Stimulated activated CD4-positive, alpha-beta T cell treated with anti-CD3 and anti-CD28 coated beads, Interleukin-2, amount 100 ng/mL, for 48 hours (primary cell): ENCODE data around the gene NECTIN4.
"Not testable (repeated sequence)": the region's sequence is repeated elsewhere in the genome, so short reads cannot be mapped to it uniquely, and the experiment has no call there.

Experiments
- DNase-seq, 2 donors: peaks; one replicate each; pipeline ENCODE4 v3.0.0-alpha.2; 2020

The NECTIN4 gene

DNA sequence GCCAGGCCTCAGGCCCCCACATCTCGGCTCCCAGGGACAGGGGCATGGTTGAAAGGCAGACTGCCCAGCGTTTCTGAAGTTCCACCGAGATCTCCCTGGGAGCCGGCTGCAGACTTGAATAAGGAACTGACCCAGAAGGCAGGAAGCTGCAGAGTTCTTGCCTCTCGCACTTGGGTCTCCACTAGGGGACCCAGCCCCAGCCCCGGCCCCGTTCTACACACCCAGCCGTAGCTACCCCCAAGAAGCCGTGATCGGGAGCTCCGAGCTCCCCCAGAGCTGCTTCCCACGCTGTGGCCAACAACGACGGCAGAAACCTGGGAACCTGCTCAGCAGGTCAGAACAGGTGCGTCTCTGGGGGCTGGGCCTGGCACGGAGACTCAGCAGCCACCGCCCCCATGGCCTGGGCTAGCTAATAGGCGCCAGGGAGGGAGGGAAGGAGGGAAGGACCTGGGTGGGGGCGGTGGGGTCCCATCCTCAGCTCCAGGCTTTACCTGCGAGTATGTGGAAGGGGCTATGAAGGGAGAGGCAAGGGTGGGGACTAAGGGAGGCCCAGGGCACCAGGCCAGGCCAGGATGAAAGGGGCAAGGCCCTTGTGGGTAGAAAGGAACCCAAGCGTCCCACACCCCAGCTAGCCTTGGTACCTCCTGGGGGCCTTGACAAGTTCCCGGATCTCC lies at the start of gene NECTIN4:
TSS of gene NECTIN4 (minus strand) at position 308 of the 674 bp plus-strand sequence. CDS start at position 46, 262 bp downstream.
- DNase-seq = no peak

DNA sequence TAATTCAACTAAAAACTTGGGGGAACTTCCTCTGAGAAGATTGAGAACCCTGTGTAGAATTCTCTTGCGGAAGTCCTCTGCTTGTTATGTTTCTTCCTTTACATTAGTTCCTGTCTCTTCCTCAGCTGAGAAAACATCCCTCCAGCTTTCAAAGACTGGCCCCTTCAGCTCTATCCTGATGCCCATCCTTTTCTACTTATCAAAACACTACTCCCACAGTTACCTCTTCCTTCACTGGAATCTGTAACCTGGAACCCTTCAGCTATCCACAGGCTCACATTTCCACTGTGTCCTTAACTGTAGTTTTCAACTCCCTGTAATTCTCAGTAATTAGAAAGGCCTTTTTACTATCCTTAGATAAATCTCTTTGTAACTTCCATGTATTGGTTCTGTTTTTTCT lies 49.1 kb upstream of the NECTIN4 start:
- DNase-seq = no peak

DNA sequence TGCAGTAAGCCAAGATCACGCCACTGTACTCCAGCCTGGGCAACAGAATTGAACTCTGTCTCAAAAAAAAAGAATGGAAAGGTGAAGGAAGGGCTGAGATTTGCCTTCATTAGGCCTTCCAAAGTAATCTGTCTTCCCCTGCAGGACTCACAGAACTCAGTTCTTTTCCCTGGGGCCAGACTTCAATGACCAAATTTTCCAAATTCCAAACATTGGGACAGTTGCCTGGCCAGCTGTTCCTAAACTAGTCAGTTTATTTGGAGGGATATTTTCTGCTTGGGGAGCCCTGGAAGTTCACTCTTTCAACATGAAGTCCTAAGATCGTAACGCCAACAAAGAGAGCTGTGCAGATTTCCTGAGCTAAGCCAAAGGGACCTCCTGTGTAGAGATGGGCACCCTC lies 48.5 kb upstream of the NECTIN4 start:
- no peak for DNase-seq

DNA sequence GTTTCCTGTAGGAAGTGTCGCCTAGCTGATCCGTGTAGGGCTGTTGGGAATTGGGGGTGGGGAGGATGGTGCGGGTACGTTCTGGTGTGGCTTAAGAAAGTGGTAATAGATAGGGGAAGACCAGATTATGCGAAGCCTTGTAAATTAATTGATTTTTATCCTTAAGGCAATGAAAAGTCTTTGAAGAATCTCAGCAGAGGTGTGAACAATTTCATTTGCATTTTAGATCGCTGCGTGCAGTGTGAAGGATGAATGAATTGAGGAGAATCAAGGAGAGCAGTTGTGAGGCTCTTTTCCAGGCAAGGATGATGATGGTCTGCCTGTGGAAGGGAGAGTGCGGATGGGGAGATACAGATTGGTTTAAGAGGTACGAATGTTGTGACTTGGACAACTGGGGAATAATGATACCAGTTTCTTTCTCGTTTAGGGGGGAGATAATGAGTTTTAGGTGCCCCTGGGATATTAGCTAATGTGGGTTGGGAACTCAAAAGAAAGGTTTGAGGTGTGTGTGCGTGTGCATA lies 43.9 kb upstream of the NECTIN4 start:
- no peak for DNase-seq

DNA sequence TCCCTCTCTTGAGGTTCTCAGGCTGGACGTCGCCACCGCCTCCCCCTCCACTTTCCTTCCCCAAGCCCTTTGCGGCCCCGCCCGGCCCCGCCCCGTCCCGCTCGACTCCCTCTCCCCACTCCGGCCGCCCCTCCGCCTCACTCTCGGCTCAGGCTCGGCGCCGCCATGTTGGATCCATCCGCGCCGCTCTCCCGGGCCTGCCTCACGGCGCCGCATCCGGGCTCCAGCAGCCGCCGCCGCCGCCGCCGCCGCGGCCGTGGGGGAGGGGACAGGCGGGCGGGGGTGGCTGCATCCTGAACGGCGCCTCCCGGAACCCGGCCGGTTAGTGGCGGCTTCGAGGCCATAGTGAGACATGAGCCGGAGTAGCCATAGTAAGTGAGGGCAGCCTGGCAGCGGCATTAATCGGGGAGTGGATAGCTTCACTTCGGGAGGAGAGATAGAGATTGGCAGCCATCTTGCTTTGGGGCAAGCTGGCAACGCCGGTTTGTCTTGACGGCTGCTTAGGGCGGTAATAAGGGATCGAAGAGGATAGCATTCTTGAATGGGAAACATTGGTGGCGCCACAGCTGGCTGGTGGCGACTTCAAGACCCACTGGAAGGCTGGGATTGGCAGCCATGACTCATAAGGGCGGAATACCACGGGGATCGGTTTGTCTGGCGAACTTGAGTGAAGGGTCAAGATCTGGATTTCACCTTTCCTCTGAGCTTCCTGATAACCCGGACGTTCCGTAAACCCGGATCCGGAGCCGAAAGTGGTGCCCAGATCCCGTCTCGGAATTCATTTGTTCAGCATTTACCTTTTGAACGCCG lies 43.3 kb upstream of the NECTIN4 start, which contains the start of gene DEDD:
TSS of gene DEDD (minus strand) at position 258 of the 810 bp plus-strand sequence. CDS start 8,205 bp downstream, outside the sequence.
- DNase-seq = peak; percentile 73 to 83

DNA sequence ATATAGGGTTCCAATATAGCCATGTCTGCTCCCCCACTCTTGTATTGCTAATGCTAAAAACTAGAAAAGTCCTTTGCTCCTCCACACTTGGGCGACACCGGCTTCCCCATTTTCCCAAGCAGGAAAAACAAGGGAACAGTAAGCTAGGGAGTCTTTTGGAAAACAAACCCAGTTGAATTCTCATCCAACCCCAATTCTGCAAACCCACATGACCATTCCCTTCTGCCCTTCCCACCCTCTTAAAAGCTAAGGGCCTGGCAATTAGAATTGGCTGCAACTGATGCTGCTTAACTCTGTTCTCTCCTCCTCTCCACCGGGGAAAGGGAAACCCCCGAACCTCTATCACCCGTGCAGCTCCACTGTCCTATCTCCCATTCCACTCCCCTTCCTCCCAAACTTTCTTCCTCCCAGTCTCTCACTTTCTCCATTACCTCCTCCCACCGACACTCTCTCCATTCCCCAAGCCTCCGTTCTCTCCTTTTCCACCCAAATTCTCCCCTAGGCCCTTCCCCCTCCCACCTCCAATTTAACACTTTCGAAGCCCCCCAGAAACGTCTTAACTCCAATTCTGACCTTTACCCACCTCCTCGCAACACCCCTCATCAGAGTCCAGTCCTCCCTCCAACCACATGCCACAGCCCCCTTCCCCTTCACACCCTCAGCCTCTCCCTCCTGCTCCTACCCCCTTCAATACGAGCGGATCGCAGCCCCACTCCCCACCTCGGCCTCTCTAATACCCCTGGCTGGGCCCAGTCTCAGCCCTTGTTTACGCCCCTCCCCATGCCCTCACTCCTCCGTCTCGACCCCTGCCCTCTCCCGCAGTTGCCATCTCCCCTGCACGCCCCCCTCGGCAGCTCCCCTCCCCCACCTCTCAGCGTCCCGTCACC lies 42.4 kb upstream of the NECTIN4 start:
- no peak for DNase-seq

DNA sequence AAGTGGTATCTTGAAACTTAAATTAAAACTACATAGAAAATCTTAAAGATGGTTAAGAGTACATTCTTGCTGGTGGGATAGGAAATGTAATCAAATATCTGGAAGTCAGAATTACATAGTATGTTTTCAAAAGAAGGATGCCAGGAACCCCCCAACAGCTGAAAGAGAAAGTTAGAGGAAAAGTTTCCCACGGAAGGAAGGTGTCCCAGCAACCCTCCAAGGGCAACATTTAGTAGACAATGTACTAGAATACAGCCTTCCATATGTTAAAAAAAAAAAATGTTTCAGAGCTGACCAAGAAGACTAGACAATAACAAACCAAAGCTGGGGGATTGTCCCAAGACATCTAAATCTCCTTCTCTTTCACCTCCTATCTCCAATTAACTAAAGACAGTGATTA lies 40.9 kb upstream of the NECTIN4 start:
- DNase-seq = no peak

DNA sequence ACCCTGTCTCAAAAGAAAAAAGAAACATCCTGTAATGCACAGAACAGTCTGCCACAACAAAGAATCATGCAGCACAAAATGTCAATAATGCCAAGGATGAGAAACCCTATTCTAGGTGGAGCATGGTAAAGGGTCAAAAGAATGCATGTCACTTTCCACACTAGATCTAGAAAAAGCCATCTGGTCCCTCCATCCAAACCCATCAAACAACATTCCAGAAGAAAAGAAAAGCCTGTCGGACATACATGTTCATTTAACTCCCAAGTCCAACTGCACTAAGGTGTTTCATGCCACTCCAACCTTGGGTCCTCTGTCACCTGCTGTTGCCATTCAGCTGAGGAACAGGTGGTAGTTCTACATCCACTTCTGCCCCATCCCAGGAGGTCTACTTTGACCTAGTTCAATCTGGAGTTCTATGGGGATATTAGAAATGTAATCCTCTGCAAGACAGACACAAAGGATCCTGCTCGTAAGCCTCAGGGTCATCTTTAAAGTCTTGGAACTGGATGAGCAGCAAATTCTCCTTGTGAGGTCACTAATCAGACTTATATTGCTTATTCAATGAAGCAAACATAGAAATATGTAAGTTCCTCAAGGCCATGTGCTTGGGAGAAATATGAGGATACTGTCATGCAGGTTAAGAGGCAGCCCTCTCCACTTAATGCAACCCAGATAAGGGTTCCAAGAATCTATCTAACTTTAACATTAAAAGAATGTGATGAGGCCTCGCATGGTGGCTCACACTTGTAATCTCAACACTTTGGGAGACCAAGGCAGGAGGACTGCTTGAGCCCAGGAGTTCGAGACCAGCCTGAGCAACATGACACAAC lies 39.4 kb upstream of the NECTIN4 start:
- no peak for DNase-seq

DNA sequence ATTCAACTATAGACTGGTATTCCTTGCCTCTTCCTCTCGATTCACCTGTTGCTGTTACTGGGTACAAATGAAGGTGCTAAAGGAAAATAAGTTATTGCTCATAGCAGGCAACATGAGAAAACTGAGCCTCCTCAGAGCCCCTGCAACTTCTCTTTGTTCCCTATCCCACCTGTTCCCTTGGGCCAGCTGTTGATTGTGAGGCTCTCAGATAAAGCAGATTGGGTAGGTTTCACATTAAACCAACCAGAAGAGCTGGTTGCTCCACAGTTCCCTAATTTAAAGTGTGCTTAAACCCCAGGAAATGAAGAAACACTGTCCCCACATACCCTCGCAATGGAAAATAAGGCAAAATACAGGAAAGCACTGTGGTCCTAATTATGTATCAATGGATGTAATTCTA lies 38.3 kb upstream of the NECTIN4 start:
- DNase-seq = no peak

DNA sequence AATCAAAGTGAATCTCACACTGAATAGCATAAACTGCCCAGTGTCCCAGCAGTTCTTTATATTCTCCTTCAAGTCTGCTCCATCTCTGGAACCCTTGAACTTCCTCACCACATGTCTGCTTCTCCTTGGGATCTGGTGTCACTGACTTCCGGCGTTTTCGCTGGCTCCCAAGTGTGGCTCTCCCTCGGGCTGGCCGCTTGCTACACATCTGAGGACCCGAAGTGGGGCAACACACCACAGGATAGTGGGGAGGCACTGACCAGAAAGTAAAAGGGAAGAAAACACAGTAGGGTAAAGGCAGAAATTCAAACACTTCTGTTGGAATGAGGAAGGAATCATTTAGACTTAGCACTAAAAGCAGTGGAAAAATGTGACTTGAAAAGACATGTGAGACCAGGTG lies 33.6 kb upstream of the NECTIN4 start:
- no peak for DNase-seq

DNA sequence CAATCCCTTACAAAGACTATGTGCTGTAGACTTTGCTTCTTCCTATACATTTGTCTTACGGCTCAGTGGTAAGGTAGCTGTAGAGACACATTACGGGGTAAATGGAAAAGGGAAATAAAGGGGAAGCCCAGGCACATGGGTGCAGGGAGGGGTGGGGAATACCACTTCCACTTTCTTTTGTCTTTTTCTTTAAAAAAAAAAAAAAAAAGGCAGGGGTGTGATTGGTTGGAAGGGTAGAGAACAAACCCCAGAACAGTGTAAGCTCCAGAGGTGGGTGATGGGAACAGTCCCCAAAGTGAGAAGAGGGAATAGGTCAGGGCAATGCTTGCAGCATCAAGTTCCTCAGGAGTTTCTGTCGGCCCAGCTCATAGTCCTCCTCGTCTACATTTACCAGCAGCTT lies 32.5 kb upstream of the NECTIN4 start:
- no peak for DNase-seq

DNA sequence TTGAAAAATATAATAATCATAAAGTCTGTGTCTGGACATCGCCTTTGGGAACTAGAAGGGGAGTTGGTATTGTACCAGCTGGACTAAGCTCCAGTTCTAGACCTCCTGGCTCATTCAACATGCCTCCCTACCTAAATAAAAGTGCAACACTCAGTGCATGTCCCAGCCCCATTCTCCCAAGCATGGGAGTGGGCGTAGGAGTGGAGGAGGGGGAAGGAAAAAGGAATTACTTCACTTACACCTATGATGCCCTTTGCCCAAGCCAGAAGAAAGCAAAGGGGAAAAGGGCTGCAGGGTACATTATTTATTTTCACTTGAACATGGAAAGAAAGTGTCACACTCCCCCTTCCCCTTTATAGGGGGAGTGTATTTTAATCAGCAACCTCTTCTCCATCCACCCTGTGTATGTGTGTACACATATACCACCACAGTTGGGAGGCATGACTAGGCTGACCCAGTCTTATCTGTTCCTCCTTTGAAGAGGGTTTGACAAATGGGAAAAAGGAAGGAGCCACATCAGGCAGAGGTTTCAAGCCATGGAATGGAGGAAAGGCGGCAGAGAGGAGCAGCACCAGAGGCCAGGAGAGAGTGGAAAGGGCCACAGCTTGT lies 31.8 kb upstream of the NECTIN4 start:
- no peak for DNase-seq

DNA sequence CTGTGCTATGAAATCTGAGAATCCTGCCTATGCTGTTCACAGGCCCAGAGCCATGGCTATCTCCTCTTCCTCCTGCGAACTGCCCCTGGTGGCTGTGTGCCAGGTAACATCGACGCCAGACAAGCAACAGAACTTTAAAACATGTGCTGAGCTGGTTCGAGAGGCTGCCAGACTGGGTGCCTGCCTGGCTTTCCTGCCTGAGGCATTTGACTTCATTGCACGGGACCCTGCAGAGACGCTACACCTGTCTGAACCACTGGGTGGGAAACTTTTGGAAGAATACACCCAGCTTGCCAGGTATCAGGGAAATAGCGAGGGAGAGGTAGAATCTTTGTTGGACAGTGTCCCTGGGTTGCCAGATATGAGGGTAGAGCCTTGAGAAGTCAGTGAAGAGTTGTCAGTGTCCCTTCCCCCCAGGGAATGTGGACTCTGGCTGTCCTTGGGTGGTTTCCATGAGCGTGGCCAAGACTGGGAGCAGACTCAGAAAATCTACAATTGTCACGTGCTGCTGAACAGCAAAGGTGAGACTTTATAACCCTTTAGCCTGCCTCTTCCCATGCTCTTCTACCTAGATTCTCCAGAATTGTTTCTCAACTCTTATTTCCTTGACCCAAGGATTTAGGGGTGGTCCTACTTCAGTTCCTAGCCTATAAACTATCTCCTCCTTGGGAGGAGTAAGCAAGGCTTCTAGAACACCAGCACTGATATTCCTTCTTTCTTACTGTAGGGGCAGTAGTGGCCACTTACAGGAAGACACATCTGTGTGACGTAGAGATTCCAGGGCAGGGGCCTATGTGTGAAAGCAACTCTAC lies 29.9 kb upstream of the NECTIN4 start:
- DNase-seq = peak; percentile 51 to 52

DNA sequence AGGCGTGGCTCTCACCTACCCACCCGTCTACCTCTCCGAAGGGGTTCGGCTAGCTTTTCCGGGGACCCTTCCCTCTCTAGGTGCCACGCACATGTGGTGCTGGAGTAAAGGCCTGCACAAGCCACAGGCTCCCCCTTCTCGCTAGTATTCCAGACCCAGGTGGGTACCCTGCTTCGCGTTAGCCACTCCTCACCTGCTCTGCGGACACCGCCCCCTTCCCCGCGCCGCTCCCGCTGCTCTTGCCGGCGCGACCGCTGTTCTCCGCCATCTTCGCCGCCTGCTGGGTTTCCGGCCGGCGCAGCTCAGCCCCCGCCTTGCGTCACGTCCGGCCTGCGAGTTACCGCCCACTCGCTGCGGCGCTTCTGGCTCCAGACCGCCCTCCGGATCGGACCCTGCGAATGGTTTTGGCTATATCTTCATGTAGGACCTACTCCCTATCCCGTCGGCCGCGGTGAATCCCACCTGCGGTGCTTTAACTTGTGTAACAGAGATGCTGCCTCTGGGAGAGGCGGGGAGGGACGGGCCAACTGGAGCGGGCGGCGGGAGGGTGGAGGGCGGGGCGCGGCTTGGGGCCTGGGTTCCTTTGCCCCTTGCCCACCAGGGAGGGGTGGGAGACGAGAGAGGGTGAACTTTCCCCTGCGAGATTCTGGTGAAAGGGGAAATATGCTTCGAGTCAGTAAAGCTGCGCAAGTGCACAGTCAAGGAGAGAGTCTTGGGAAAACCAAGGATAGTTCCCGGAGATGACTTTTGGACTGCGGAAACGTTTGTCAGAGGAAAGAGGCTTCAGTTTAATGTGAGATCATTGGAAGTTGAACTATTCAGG lies 28.6 kb upstream of the NECTIN4 start, which contains the start of the genes NIT1 and PFDN2:
TSS of gene NIT1 (plus strand) at position 347 of the 823 bp plus-strand sequence. CDS start at position 419, 72 bp downstream.
TSS of gene PFDN2 (minus strand) at position 279 of the 823 bp plus-strand sequence. CDS start at position 268, 11 bp downstream.
- DNase-seq = peak; percentile 81 to 84

DNA sequence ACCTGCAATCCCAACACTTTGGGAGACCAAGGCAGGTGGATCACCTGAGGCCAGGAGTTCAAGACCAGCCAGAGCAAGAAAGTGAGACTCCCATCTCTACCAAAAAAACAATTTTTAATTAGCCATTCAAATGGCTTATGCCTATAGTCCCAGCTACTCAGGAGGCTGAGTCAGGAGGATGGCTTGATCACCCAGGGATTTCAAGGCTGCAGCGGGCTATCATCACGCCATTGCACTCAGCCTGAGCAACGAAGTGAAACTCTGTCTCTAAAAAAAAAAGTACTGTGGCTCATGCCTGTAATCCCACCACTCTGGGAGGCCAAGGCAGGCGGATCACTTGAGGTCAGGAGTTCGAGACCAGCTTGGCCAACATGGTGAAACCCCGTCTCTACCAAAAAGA lies 26.6 kb upstream of the NECTIN4 start:
- not testable (repeated sequence) for DNase-seq

DNA sequence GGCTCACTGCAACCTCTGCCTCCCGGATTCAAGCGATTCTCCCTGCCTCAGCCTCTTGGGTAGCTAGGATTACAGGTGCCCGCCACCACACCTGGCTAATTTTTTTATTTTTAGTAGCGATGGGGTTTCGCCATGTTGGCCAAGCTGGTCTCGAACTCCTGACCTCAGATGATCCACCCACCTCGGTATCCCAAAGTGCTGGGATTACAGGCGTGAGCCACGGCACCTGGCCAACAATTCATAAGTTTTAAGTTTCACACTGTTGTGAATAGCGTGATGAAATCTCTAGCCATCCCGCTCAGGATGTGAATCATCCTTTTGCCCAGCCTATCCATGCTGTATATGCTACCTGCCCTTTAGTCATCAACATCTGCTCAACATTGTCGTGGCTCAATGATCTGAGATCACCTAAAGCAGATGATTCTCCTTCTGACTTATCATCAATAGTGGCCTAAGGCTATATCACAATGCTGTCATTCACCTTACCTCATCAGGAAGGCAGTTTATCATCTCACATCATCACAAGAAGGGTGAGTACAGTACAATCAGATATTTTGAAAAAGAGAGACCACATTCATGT lies 25.9 kb upstream of the NECTIN4 start:
- DNase-seq = no peak

DNA sequence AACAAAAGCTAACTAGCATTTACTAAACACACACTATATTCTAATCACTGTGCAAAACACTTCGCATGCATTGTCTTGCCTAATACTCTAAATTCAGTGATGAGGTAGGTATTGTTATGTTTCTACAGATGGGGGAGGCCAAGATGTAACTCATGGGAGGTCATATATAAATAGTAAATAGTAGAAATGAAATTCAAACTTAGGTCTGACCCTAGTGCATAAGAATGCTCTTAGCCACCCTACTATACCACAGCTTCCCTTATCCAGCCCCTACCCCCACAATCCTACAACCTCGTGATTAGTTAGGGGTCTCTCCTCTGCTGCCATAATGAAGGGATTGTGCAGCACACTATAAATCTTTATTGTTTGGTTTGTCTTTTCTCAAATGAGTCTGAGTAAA lies 25.2 kb upstream of the NECTIN4 start:
- DNase-seq = no peak

DNA sequence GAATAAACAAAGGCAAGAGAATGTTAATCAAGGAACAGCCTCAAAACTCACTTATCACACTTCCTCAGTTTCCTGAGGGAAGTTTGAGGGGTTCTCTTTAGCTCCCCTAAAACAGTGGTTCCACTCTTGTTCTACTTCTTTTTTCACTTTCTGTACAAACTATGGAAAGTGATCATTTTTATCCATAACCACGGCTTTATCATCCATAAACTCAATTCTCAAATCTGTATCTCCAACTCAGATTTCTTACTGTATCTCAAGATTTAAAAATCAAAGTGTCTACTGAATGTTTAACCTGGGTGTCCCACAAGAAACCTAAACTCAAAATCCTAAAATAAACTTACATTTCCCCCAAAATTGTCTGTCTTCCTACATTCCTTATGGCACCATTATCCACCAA lies 24.6 kb upstream of the NECTIN4 start:
- DNase-seq = no peak

DNA sequence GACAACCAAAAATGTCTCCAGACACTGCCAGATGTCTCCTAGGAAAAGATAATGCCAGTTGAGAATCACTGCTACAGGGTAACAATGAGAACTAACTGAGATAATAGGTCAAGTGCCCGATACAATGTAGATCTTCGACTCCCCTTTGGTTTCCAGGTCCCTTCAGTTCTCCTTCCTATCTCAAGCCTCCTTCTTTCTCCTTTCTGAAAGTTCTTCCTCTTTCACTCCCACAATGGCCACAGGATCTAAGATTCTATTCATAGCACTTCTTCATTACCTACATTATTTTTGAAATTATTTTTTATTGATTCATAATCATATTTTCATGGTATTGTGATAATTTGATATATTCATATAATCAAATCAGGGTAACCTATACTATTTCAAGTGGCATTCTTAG lies 22.2 kb upstream of the NECTIN4 start:
- DNase-seq = no peak
